NCI-H1092 treated with DMSO at 0.1 percent for 48 hours (cell line): ENCODE measurements around the gene MIER3.

ENCODE experiments used
- DNase-seq: peaks from one replicate; lab custom pipeline; 2025; lab: John Stamatoyannopoulos, UW

Gene MIER3

DNA sequence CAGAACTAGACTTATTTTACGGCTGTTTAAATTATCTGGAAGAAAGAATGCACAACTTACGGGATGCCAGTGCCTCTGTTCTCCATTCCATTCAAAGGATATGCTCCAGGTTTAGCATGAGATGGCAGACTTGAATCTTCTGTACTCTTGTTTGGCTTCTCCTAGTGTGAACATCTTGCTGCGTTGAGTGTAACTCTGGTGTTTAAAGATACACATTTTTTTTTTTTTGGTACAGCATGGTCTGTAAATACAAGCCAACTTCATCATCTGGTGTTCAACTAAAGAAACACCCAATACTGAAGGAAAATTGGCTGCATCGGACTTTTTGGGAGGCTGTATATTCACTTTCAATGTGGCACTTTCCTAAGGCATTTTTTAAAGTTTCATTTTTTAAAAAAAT is 7.4 kb upstream of the MIER3 start:
- no peak for DNase-seq

DNA sequence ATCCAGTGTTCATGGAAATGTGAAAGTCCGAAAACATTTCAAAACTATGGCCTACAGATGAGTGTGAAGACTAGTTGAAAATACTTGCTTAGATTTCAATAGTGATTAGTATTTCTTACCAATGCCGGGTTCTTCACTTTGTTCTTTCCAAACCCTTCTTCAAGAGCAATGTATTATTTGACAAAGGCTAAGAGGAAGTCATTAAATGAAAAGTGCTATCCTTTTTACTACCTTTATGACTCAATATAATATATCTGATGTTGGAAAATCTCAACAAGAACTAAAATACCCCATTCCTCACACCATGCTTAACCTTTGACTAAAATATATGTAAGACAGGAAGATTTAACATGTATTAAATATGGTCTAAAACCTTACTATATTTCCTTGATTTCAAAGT is 6.7 kb upstream of the MIER3 start:
- no peak for DNase-seq

DNA sequence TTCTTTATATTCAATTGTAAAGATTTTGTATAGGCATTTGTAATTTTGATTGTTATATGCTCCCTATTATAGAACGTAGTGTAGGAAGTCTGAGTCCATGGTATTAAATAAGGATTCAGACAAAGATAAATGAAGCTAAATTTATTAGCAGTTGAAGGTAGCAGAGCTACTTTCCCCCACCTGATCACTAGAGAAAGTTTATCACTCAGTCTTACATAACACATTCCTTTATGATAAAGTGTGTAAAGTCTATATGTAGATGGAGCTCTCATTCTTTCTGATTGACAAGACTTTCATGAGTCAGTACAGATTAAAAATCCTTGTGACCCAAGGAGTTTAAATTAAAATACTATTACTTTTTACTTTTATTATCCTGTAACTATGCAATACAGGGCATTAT is 2.3 kb upstream of the MIER3 start:
- DNase-seq, result no peak

GRCh38 chr5:56951126-56951945 is 587 bp downstream of the MIER3 start:
- DNase-seq, result peak; percentile 6

GRCh38 chr5:56950626-56951125 is 1.2 kb downstream of the MIER3 start:
- peak; percentile 0 for DNase-seq

DNA sequence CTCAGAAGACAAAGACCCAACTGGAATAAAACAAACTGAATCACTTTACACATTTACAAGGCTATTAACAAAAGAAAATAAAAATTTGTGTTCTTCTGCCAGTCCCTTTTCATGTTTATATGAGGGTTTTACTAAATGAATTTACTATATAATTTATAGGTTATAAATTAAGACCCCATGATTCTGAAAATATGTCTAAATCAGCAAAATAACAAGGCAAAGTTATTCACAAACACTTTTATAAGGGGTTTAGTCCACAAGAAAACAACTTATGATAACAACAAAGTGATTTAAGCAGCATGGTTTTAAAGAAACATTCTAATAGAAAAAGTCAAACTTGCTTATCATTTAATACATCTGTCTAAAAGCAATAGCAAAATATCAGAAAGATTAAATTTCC is 4.9 kb downstream of the MIER3 start:
- DNase-seq, result no peak

GRCh38 chr5:56941981-56942380 is 9.9 kb downstream of the MIER3 start:
- no peak for DNase-seq

- DNase-seq, result no peak
Observed at GRCh38 chr5:56938858-56939257, 13.1 kb downstream of the MIER3 start.

DNA sequence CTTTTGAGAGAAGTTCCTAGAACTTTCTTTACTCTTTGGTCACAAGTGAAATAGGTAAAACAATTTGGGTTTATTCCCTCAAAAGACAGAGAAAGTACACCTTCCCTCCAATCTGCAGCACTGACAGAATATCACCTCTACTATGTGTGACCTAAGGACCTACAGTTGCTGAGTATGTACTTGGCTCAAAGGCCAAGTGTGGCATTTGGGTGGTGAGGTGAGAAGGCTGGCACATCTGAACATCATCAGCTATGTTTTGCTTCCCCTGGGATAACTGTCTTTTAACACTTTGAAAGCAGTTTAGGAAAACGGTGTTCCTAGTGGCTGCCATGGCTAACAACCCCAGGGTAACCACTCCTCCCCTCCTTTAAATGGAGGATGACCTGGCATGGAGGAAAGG is 17.6 kb downstream of the MIER3 start:
- no peak for DNase-seq

GRCh38 chr5:56922922-56923321 is 29.0 kb downstream of the MIER3 start:
- DNase-seq, result no peak

DNA sequence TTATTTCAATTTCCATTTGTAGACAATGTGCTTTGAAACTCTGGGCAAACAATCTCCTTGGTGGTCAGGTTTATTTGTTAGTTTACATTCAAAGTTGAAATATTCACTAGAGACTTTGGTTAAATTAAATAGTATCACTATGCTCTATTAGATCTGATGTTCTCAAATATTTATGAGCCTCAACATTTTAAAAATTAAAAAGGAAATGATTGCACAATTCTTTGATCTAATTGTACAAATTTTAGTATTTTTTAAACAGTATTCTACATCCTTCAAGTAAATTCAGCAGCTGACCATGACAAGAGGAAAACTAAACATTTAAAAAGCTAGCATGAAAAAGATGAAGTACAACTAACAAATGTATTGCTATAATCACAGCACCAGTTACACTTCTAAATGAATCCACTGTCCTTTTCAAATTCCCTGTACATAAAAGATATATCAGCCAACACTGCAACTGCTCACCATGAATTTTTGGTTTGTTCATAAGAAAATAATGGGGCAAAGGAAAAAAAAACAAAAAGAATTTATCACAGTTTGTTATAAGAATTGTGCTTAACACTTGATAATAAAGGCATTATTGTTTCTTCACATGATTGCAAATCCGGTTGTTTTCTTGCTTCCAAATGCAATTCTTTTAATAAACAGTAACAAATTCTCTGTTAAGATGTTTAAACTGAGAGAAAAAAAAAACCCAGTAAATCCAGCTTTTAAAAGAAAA is 31.8 kb downstream of the MIER3 start:
- no peak for DNase-seq

GRCh38 chr5:56918054-56918453 is 33.9 kb downstream of the MIER3 start:
- no peak for DNase-seq

GRCh38 chr5:56917534-56917933 is 34.4 kb downstream of the MIER3 start:
- no peak for DNase-seq

GRCh38 chr5:56914678-56915077 is 37.2 kb downstream of the MIER3 start:
- DNase-seq, result no peak

DNA sequence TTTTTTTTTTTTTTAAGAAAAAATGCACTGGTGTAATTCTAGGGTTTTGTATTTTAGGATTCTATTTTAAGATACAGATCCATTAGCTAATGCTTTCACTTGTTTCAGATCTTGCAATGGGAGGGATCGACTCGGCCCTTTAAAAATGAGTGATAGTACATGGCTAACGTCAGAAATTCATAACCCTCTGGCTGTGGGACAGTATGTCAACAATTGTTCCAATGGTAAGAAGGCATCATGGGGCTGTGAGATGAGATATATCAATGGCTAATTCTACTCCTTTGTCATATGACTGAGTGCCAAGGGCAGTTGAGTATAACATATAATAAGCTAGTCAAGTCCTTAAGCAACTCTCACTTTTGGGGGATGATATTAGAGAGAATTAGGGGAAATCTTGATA is 38.2 kb downstream of the MIER3 start:
- no peak for DNase-seq

- DNase-seq, result peak; percentile 74
Observed at GRCh38 chr5:56910210-56910965, 41.5 kb downstream of the MIER3 start.

GRCh38 chr5:56909294-56910209 is 42.4 kb downstream of the MIER3 start, which contains the start of gene SETD9:
SETD9 (plus strand) TSS chr5:56909596; CDS start chr5:56909646, 50 bp downstream.
- peak; percentile 95 for DNase-seq

- DNase-seq, result peak; percentile 60
Observed at GRCh38 chr5:56908942-56909293, 43.0 kb downstream of the MIER3 start.

DNA sequence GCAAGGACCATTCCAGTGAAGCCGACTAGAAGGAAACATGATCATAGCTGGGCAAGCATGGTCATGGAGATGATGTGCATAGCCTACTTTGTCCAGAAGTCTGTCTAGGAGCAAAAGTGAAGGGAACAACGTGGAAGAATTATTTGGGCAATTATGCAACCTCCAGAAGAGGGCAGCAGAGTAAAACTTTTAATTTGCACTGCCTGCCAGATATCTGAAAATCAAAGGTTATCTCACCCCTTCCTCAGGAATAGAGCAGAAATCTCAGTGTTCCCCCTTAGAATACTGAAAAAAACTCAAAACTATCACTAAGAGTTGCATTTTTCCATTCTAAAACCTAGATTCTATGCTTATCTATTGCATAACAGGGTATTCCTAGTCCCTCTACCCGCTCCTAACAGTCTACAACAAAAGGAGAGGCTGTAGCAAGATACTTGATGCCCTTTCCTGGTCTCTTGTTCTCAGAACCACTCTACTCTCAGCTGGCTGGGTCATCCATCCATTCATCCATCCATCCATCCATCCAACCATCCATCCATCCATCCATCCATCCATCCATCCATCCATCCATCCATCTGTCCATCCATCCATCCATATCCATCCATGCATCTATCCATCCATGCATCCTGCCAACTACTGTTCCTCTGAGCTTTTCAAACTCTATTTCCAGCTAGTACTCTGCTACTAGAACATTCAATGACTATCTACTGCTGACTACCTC is 50.9 kb downstream of the MIER3 start:
- peak; percentile 16 for DNase-seq

GRCh38 chr5:56900395-56900794 is 51.5 kb downstream of the MIER3 start:
- DNase-seq, result no peak

DNA sequence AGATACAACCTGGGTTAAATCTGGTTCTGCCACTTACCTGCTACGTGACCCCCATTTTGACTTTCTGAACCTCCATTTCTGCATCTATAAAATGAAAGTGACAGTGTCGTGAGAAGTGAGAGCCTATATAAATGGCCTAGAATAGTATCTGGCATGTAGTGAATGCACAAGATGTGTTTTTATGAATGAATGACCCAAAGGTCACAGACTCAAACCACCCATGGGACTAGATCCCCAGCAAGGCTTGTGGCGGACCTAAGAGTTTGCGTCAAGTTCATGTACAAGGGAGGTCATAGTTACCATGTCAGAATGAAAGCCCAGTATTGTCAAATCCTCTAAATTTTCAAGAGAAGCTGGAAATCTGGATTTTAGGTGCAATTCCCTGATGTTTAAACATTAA is 53.7 kb downstream of the MIER3 start:
- DNase-seq, result no peak
